ENCODE data around the gene TGFBI.

Gene TGFBI

DNA sequence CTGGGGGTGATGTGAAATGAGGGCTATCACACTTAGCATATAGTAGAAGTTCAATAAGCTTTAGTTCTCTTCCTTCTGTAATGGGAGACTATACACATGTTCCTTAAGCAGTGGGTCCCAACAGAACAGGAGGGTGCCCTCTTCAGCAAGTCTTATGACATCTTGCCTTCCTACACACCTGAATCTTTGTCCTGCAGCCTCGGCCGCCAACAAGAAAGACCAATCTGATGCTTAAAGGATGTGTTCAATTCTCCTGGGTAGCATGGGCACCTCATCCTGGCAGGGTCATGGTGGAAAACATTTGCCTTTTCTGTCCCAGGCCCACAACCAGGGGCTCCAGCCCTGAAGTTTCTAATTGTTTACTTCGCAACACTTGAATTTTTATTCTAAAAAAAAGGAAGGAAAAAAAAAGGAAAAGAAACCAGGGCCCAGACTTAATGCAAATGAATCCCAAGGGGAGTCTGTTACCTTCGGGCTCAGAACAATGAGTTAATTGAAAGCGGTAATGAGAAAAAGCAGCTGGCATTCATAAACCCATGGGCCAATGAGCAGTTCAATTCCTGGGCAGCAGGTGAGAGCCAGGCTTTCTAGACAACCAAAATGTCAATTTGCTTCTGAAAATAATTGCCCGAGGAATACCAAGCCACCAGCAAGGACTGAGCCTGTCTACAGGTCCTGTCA is 77.7 kb downstream of the TGFBI start:
- Histone ChIP-seq H3K4me3 (no peak overlapping the region), H3K27ac (no peak overlapping the region)

DNA sequence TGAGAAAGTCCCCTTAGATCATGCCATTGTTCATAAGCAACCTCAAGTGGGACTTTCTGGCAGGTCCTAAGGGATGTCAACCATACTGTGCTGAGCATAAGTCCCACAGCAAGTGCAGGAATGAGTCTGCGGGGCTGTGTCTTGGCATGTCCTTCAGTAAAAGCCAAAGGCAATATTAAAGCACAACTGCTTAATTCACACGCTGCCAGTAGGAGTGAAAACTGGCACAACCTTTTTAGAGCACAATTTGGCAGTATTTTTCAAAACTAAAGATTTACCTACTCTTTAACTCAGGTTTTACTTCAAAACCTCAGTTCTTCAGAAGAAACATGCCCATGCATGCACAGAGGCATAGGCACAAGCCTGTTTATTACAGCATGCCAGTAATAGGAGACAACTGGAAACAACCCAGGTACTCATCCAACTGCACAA is 79.4 kb downstream of the TGFBI start:
- Histone ChIP-seq H3K4me3 (no peak overlapping the region), H3K27ac (peak overlapping the region in 2 of 21 experiments; percentile 4 to 17)

DNA sequence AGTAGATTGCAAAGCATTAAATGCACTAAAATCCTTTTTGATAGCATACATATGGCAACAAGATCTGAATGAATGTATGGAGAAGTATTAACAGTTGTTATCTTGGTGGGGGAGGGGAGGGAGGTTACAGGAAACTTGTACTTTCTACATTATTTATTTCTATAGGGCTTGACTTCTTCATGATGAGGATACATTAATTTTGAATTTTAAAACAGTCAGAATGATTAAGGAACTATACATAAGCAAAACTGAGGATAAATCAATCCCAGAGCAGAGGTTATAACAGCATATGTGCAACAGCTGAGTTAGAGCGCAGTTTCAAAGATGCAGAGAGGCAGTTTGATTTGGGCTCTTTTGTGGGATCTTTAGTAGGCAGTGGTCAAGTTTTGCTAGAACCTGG is 80.0 kb downstream of the TGFBI start:
- Histone ChIP-seq H3K27ac (peak overlapping the region in 1 of 21 experiments; percentile 30), H3K4me3 (no peak overlapping the region)

DNA sequence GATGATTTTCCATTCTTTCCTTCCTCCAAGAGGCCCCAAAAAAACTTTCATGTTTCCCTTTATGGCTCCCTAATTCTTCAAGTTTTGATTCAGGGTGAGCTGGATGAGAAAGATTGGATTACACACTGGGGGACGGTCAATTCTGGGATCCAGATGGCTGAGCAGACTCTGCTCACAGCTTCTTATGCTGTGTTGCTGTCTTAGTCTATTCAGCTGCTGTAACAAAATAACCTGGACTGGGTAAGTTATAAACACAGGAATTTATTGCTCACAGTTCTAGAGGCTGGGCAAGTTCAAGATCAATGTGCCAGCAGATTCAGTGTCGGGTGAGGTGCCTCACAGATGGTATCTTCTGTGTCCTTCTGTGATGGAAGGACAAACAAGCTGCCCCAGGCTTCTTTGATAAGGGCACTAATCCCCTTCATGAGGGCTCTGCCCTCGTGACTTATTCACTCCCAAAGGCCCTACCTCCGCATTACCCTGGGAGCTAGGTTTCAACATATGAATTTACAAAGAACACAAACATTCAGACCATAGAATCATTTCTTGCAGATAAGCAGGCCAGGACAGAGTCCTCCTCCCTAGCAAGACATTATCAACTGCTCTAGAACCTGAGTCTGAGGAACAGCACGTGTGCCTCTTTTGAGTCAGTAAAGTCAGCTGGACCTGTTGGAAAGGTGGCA is 80.8 kb downstream of the TGFBI start:
- H3K4me3 ChIP-seq, result no peak overlapping the region
- peak overlapping the region in 4 of 21 experiments; percentile 2 to 34 (median 22) for H3K27ac ChIP-seq

Data from skin epidermis (tissue), 12 donors.